Measurements from ENCODE around the gene CT55.
A peak's percentile ranks its signal among the peaks of the same experiment; 100 is the strongest.

Gene CT55

DNA sequence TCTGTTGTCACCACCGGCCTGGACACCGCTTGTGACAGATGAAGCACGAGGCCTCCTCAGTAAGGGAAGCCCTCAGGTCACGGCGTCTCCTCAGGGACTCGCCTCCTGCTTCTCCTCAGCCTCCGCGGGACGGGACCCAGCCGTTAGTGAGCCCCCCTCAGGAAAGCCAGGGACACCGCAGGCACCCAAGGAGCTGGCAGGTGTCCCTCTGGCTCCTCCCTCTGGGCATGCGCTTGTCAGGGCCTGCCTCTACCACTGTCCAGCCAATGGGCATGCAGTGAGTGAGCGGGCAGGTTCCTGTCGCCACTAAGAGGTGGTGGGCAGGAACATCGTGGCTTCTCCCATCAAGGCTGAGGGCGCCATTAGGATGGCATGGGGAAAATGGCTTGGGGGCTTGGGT is 23.5 kb upstream of the CT55 start:
- no peak overlapping the region for H3K4me3 ChIP-seq (IDR thresholded peaks at IDR 0.05; ENCODE audit: insufficient read depth, low read depth, low read length)
- H2AFZ ChIP-seq (ENCODE audit: low read depth) = no peak overlapping the region
- H3K79me2 ChIP-seq (ENCODE audit: insufficient read depth, low read depth) = no peaks in the 10 kb centered on the region
- H3K9ac ChIP-seq = no peak overlapping the region
- TF ChIP-seq, protein P1, sequence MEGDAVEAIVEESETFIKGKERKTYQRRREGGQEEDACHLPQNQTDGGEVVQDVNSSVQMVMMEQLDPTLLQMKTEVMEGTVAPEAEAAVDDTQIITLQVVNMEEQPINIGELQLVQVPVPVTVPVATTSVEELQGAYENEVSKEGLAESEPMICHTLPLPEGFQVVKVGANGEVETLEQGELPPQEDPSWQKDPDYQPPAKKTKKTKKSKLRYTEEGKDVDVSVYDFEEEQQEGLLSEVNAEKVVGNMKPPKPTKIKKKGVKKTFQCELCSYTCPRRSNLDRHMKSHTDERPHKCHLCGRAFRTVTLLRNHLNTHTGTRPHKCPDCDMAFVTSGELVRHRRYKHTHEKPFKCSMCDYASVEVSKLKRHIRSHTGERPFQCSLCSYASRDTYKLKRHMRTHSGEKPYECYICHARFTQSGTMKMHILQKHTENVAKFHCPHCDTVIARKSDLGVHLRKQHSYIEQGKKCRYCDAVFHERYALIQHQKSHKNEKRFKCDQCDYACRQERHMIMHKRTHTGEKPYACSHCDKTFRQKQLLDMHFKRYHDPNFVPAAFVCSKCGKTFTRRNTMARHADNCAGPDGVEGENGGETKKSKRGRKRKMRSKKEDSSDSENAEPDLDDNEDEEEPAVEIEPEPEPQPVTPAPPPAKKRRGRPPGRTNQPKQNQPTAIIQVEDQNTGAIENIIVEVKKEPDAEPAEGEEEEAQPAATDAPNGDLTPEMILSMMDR (conservative IDR thresholded peaks at IDR 0.05; ENCODE audit: low read depth, low read length) = no peak
- H3K36me3 ChIP-seq (ENCODE audit: insufficient read depth) = no peaks in the 10 kb centered on the region
- no peaks in the 10 kb centered on the region for H3K27me3 ChIP-seq (ENCODE audit: insufficient read depth, low read depth)
- no peak overlapping the region for H3K27ac ChIP-seq
- H3K4me2 ChIP-seq = no peak overlapping the region
- H4K20me1 ChIP-seq (ENCODE audit: insufficient read depth) = no peaks in the 10 kb centered on the region
- no peaks in the 10 kb centered on the region for H3K4me1 ChIP-seq (ENCODE audit: low read depth, poor library complexity, severe bottlenecking)

DNA sequence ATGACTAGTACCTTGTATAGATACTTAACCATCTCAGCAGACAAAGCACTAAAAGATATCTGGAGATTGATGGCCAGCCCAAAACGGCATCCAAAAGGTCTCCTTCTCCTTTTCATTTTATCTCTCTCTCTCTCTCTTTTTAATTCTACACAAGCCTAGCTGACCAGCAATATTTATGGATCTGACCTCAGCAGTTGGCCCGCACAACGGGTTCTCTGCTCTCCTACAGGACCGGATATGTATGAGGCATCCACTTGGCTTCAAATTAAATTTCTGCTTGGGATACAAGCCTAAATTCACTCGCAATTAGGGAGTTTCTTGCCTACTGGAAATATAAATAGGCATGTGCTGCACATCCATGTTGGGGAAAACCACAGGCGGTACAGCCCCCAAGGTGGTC is 22.5 kb upstream of the CT55 start:
- H3K4me3 ChIP-seq (IDR thresholded peaks at IDR 0.05; ENCODE audit: insufficient read depth, low read depth, low read length) = no peak overlapping the region
- H3K27ac ChIP-seq = no peak overlapping the region
- no peak overlapping the region for H3K9ac ChIP-seq
- no peaks in the 10 kb centered on the region for H3K27me3 ChIP-seq (ENCODE audit: insufficient read depth, low read depth)
- no peaks in the 10 kb centered on the region for H3K36me3 ChIP-seq (ENCODE audit: insufficient read depth)
- no peaks in the 10 kb centered on the region for H4K20me1 ChIP-seq (ENCODE audit: insufficient read depth)
- H3K79me2 ChIP-seq (ENCODE audit: insufficient read depth, low read depth) = no peaks in the 10 kb centered on the region
- TF ChIP-seq, protein P1 (conservative IDR thresholded peaks at IDR 0.05; ENCODE audit: low read depth, low read length) = no peak
- no peak overlapping the region for H2AFZ ChIP-seq (ENCODE audit: low read depth)
- no peak overlapping the region for H3K4me2 ChIP-seq
- H3K4me1 ChIP-seq (ENCODE audit: low read depth, poor library complexity, severe bottlenecking) = no peaks in the 10 kb centered on the region

DNA sequence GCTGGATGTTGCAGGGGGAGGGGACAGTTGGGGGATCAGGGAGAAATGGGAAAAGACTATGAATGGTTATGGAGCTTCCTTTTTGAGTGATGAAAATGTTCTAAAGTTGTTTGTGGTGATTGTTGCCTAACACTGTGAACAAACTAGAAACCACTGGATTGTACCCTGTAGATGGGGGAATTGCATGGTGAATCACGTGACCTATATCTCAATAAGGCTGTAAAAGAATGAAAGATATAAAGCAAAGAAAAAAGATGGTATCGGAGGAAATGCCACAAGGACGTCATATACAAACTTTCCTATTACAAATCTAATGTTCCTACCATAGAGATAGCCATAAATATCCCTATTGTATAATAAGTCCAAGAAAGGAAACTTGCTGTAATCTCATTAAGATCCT is 20.6 kb upstream of the CT55 start:
- no peak overlapping the region for H3K4me2 ChIP-seq
- H3K27ac ChIP-seq = no peak overlapping the region
- H3K9ac ChIP-seq = no peak overlapping the region
- TF ChIP-seq, protein P1 (conservative IDR thresholded peaks at IDR 0.05; ENCODE audit: low read depth, low read length) = no peak
- H4K20me1 ChIP-seq (ENCODE audit: insufficient read depth) = no peaks in the 10 kb centered on the region
- no peaks in the 10 kb centered on the region for H3K4me1 ChIP-seq (ENCODE audit: low read depth, poor library complexity, severe bottlenecking)
- H3K27me3 ChIP-seq (ENCODE audit: insufficient read depth, low read depth) = no peaks in the 10 kb centered on the region
- H3K79me2 ChIP-seq (ENCODE audit: insufficient read depth, low read depth) = no peaks in the 10 kb centered on the region
- no peak overlapping the region for H3K4me3 ChIP-seq (IDR thresholded peaks at IDR 0.05; ENCODE audit: insufficient read depth, low read depth, low read length)
- H3K36me3 ChIP-seq (ENCODE audit: insufficient read depth) = no peaks in the 10 kb centered on the region
- H2AFZ ChIP-seq (ENCODE audit: low read depth) = no peak overlapping the region

DNA sequence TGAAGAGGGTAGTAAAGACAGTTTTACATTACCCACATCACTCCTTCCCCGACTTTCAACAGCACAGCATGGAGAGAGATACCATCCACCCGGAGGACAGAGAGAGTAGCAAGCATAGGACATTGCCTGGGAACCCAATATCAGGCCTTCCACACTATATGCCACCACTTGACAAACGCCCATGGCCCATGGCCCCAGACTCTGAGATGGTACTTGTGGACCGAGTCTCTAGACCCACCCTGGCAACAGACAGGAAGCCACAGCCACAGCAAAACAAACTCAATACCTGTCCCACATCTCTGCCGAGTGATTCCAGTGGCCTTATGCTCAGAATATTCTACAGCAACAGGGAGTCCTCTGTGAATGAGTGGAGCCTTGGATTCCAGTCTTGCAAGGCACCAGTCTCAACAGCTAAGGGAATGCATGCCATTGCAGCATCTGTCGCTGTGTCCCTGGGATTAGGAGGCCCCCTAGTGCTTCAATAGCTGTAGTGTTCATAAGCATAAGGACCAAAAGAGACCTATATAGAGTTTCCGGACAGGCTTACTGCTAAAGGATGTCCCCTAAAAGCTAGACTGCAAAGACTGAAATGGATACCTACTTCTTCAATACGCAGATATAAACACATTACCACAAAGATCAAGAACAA is 14.7 kb upstream of the CT55 start:
- no peaks in the 10 kb centered on the region for H3K27me3 ChIP-seq (ENCODE audit: insufficient read depth, low read depth)
- H3K4me3 ChIP-seq (IDR thresholded peaks at IDR 0.05; ENCODE audit: insufficient read depth, low read depth, low read length) = no peak overlapping the region
- TF ChIP-seq, protein P1 (conservative IDR thresholded peaks at IDR 0.05; ENCODE audit: low read depth, low read length) = peak; percentile 63
- H3K4me1 ChIP-seq (ENCODE audit: low read depth, poor library complexity, severe bottlenecking) = no peaks in the 10 kb centered on the region
- no peak overlapping the region for H2AFZ ChIP-seq (ENCODE audit: low read depth)
- no peak overlapping the region for H3K27ac ChIP-seq
- no peaks in the 10 kb centered on the region for H3K36me3 ChIP-seq (ENCODE audit: insufficient read depth)
- H3K79me2 ChIP-seq (ENCODE audit: insufficient read depth, low read depth) = no peaks in the 10 kb centered on the region
- no peaks in the 10 kb centered on the region for H4K20me1 ChIP-seq (ENCODE audit: insufficient read depth)
- no peak overlapping the region for H3K4me2 ChIP-seq
- H3K9ac ChIP-seq = no peak overlapping the region

All from KMS-11 (cell line).